DOHH2 (cell line): ENCODE measurements around the gene MRFAP1.

Experiments
- H3F3A ChIP-seq: fragments of 200-600 bp; sonication (generic), shearing (Covaris generic); 2 replicates; pipeline ENCODE4 v1.6.0; 2016; ENCODE audit warnings: antibody characterized with exemption, mild to moderate bottlenecking; ENCODE audit not compliant: control insufficient read depth, insufficient read depth
- H3K27ac ChIP-seq: fragments of 200-600 bp; sonication (generic); 2 replicates; pipeline ENCODE4 v1.5.1; 2014; ENCODE audit warnings: low read depth, mild to moderate bottlenecking, low read length, moderate library complexity
- H3K27me3 ChIP-seq: fragments of 200-600 bp; sonication (generic); 2 replicates; pipeline ENCODE4 v1.6.1; 2014; ENCODE audit warnings: mild to moderate bottlenecking, low read length, mixed read lengths; ENCODE audit not compliant: control insufficient read depth
- H3K36me3 ChIP-seq: fragments of 200-600 bp; sonication (generic); 2 replicates; pipeline ENCODE4 v1.6.1; 2014; ENCODE audit warnings: mild to moderate bottlenecking, low read length, moderate library complexity, mixed read lengths; ENCODE audit not compliant: control insufficient read depth
- H3K4me1 ChIP-seq: fragments of 200-600 bp; sonication (generic); 2 replicates; pipeline ENCODE4 v1.6.1; 2014; ENCODE audit warnings: mild to moderate bottlenecking, low read length, mixed read lengths; ENCODE audit not compliant: control insufficient read depth
- H3K4me2 ChIP-seq: fragments of 200-600 bp; sonication (generic); 2 replicates; pipeline ENCODE4 v1.6.0; 2014; ENCODE audit warnings: mild to moderate bottlenecking, low read length, moderate library complexity
- H3K4me3 ChIP-seq: fragments of 200-600 bp; sonication (generic); 2 replicates; pipeline ENCODE4 v1.5.1; 2014; ENCODE audit warnings: mild to moderate bottlenecking, low read length, mixed read lengths
- H3K79me2 ChIP-seq: fragments of 200-600 bp; sonication (generic); 2 replicates; pipeline ENCODE4 v1.6.1; 2014; ENCODE audit warnings: mild to moderate bottlenecking, low read length, mixed read lengths; ENCODE audit not compliant: control insufficient read depth
- H3K9me2 ChIP-seq: fragments of 200-600 bp; sonication (generic); replicated peaks from 2 replicates; pipeline ENCODE4 v1.6.1; 2014; ENCODE audit warnings: mild to moderate bottlenecking, low read length, mixed read lengths; ENCODE audit not compliant: control insufficient read depth
- H3K9me3 ChIP-seq: fragments of 200-600 bp; sonication (generic); 2 replicates; pipeline ENCODE4 v1.6.1; 2014; ENCODE audit warnings: antibody characterized with exemption, low read length, mixed read lengths; ENCODE audit not compliant: control insufficient read depth, insufficient read depth
- H4K20me1 ChIP-seq: fragments of 200-600 bp; sonication (generic); 2 replicates; pipeline ENCODE4 v1.6.0; 2014; ENCODE audit warnings: low read depth, mild to moderate bottlenecking, antibody characterized with exemption, low read length, moderate library complexity; ENCODE audit not compliant: control insufficient read depth, insufficient read depth
- EZH2phosphoT487 ChIP-seq: fragments of 200-600 bp; sonication (generic); IDR thresholded peaks from 2 replicates; pipeline ENCODE4 v1.6.1; 2017; ENCODE audit warnings: borderline replicate concordance, mild to moderate bottlenecking, antibody characterized with exemption, low read length, moderate library complexity, mixed read lengths
- TF ChIP-seq, protein P1 (sequence below): fragments of 200-600 bp; sonication (generic); IDR thresholded peaks from one replicate; pipeline ENCODE4 v1.5.1; 2014; ENCODE audit warnings: antibody characterized with exemption, mild to moderate bottlenecking, low read depth, low read length; ENCODE audit not compliant: poor library complexity, severe bottlenecking

Gene MRFAP1

DNA sequence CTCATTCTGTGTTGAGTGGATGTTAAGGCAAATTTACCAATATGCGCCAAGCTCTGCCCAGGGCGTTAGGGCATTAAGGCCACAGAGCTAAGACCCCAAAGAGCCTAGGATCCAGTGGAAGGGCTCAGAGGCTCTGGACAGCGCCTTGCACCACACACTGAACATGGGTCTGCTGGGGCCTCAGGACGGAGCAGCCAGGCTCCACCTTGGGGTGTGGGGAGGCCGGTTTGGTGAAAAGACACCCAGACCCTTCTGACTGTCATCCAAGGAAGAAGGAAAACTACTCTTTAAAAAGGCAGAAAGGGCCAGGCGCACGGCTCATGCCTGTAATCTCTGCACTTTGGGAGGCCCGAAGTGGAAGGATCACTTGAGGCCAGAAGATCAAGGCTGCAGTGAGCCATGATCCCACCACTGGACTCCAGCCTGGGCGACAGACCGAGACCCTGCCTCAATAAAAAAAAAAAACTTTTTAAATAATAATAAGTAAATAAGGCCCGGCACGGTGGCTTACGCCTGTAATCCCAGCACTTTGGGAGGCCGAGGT, 1.3 kb upstream of the MRFAP1 start:
- no peak overlapping the region for H3K4me2 ChIP-seq
- peaks cover 26% of the 10 kb centered on the region for H3K79me2 ChIP-seq
- H3K27me3 ChIP-seq = no peaks in the 10 kb centered on the region
- H4K20me1 ChIP-seq = peaks cover 13% of the 10 kb centered on the region
- H3K9me2 ChIP-seq = no peaks in the 10 kb centered on the region
- no peak overlapping the region for H3K27ac ChIP-seq
- no peaks in the 10 kb centered on the region for H3K9me3 ChIP-seq
- H3K36me3 ChIP-seq = peaks cover 32% of the 10 kb centered on the region
- peaks cover 18% of the 10 kb centered on the region for H3K4me1 ChIP-seq
- no peak overlapping the region for H3K4me3 ChIP-seq
- peaks cover 13% of the 10 kb centered on the region for H3F3A ChIP-seq
- TF ChIP-seq, protein P1, sequence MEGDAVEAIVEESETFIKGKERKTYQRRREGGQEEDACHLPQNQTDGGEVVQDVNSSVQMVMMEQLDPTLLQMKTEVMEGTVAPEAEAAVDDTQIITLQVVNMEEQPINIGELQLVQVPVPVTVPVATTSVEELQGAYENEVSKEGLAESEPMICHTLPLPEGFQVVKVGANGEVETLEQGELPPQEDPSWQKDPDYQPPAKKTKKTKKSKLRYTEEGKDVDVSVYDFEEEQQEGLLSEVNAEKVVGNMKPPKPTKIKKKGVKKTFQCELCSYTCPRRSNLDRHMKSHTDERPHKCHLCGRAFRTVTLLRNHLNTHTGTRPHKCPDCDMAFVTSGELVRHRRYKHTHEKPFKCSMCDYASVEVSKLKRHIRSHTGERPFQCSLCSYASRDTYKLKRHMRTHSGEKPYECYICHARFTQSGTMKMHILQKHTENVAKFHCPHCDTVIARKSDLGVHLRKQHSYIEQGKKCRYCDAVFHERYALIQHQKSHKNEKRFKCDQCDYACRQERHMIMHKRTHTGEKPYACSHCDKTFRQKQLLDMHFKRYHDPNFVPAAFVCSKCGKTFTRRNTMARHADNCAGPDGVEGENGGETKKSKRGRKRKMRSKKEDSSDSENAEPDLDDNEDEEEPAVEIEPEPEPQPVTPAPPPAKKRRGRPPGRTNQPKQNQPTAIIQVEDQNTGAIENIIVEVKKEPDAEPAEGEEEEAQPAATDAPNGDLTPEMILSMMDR = no peak
- no peak for TF ChIP-seq EZH2phosphoT487

DNA sequence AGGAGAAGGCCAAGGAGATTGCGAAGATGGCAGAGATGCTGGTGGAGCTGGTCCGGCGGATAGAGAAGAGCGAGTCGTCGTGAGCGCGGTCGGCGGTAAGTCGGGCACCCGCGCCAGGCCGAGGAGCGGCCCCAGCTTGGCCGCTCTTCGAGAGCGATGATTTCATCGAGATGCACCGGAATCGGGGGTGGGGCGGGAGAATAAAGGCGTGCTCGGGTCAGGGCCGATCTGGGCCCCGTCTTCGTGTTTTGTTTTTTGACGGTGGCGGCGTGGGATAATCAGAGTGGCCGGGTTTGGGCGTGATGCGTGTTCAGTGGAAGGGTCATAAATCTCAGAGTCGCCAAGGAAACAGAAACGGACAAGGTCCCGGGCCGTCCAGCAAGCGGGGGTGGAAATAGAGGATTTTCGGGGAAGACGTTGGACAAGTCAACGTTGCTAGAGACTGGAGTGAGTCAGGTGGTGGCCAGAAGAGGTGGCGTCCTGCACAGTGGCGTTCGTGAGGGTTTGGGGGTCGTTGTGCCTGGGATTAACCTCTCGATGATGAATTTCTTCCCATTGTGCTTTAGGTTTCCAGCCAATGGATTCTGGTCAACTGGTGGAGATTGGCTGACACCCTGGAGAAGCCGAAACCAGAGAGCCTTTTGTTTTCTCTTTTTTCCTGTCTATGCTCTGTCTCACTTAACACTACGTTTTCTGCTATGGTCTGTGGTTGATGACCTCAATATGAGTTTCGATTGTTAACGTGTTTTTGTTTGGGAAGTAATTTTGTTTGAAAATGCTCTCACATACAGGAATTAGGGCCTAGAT, 882 bp downstream of the MRFAP1 start:
- peaks cover 32% of the 10 kb centered on the region for H3K36me3 ChIP-seq
- H3K4me2 ChIP-seq = peak overlapping the region; percentile 78
- no peaks in the 10 kb centered on the region for H3K27me3 ChIP-seq
- TF ChIP-seq, protein P1 = no peak
- TF ChIP-seq EZH2phosphoT487 = no peak
- peak overlapping the region; percentile 90 for H3K4me3 ChIP-seq
- peaks cover 18% of the 10 kb centered on the region for H3K4me1 ChIP-seq
- peak overlapping the region; percentile 68 for H3K27ac ChIP-seq
- peaks cover 21% of the 10 kb centered on the region for H3F3A ChIP-seq
- H3K9me3 ChIP-seq = no peaks in the 10 kb centered on the region
- peaks cover 26% of the 10 kb centered on the region for H3K79me2 ChIP-seq
- no peaks in the 10 kb centered on the region for H3K9me2 ChIP-seq
- H4K20me1 ChIP-seq = peaks cover 13% of the 10 kb centered on the region

DNA sequence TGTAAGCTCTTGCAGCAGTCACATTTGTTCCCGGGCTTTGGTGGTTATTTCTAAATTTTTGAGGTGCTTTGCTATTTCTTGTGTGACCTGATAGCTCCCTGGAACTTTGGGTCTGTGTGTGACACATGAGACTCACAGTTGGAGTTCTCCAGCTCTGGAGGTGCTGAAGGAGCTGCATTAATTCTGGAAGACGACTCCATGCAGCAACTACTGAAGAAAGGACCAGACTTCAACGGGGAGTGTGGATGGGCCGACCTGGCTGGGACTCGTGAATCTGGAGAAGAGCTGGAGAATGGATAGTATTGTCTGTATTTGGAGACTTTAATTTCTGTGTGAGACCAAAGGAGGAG, 1.5 kb downstream of the MRFAP1 start:
- Histone ChIP-seq H3K27me3 (no peaks in the 10 kb centered on the region), H3K4me1 (peaks cover 18% of the 10 kb centered on the region), H3K79me2 (peaks cover 26% of the 10 kb centered on the region), H4K20me1 (peaks cover 13% of the 10 kb centered on the region), H3K9me2 (no peaks in the 10 kb centered on the region), H3K27ac (no peak overlapping the region), H3K9me3 (no peaks in the 10 kb centered on the region), H3K4me3 (peak overlapping the region; percentile 90), H3K36me3 (peaks cover 32% of the 10 kb centered on the region), H3K4me2 (peak overlapping the region; percentile 78), H3F3A (peaks cover 21% of the 10 kb centered on the region)
- TF ChIP-seq, protein P1 = no peak
- no peak for TF ChIP-seq EZH2phosphoT487
